GM10266 (cell line): ENCODE results near the gene TEX2.

Experiments used
- DNase-seq: peaks from one replicate; pipeline ENCODE4 v3.0.0; 2012; ENCODE audit errors: extremely low spot score
- CTCF ChIP-seq: IDR thresholded peaks from 2 replicates; pipeline ENCODE4 v1.5.1; 2012; ENCODE audit warnings: mild to moderate bottlenecking, low read depth; ENCODE audit not compliant: control insufficient read depth, insufficient read depth; ENCODE audit errors: missing control alignments

The TEX2 gene

GRCh38 chr17:64198331-64199090 is 64.5 kb downstream of the TEX2 start:
- no peak for DNase-seq
- no peak for TF ChIP-seq CTCF

GRCh38 chr17:64196601-64197000 is 66.5 kb downstream of the TEX2 start:
- TF ChIP-seq CTCF = no peak
- no peak for DNase-seq

GRCh38 chr17:64193561-64193960 is 69.5 kb downstream of the TEX2 start:
- DNase-seq = no peak
- no peak for TF ChIP-seq CTCF

- no peak for DNase-seq
- no peak for TF ChIP-seq CTCF
Measured at GRCh38 chr17:64192589-64192988, 70.5 kb downstream of the TEX2 start.

- TF ChIP-seq CTCF = no peak
- no peak for DNase-seq
Measured at GRCh38 chr17:64190472-64190871, 72.6 kb downstream of the TEX2 start.

GRCh38 chr17:64188088-64188487 is 75.0 kb downstream of the TEX2 start:
- no peak for DNase-seq

More at GRCh38 chr17:64188088-64188487, 75.0 kb downstream of the TEX2 start:
- no peak for TF ChIP-seq CTCF
